K562 (cell line): ENCODE measurements around the gene GVQW3. TPM values are rescaled to one million over a fixed set of nuclear protein-coding genes. Genes with fewer than 3 reads are reported as not detected.
A peak's percentile ranks its signal among the peaks of the same experiment; 100 is the strongest.

Experiments
- AFF1 ChIP-seq, 2 experiments: fragments of 450-650 bp; IDR thresholded peaks; 2 replicates each; pipeline ENCODE4 v1.6.1; 2018; ENCODE audit warnings: mild to moderate bottlenecking in 2 of 2, low read depth in 1 of 2; ENCODE audit not compliant: partially characterized antibody in 2 of 2
- ARID3B ChIP-seq: fragments of 250-450 bp; sonication (Bioruptor Pico); IDR thresholded peaks from 2 replicates; pipeline ENCODE4 v1.4.0; 2020; ENCODE audit warnings: borderline replicate concordance
- CREBBP ChIP-seq: IDR thresholded peaks from one replicate; pipeline ENCODE4 v1.6.1; 2012; ENCODE audit warnings: low read depth, mild to moderate bottlenecking, control low read depth, inconsistent platforms, low read length
- DDX20 ChIP-seq: fragments of 450-650 bp; IDR thresholded peaks from 2 replicates; pipeline ENCODE4 v1.6.1; 2016; ENCODE audit warnings: missing genetic modification characterization, low read depth, mild to moderate bottlenecking, missing compliant biosample characterization, moderate library complexity
- E2F6 ChIP-seq, 2 experiments: IDR thresholded peaks; 2 replicates each; pipeline ENCODE4 v1.6.1; 2011; ENCODE audit warnings: borderline replicate concordance in 1 of 2, control low read depth in 1 of 2, low read depth in 1 of 2, low read length in 1 of 2, mild to moderate bottlenecking in 1 of 2, mixed read lengths in 1 of 2, moderate library complexity in 1 of 2; ENCODE audit not compliant: insufficient read depth in 1 of 2, insufficient read length in 1 of 2, poor library complexity in 1 of 2, severe bottlenecking in 1 of 2; ENCODE audit errors: extremely low read depth in 1 of 2
- JUND ChIP-seq, 2 experiments: IDR thresholded peaks; 2 replicates in 1 of 2; 3 replicates in 1 of 2; pipeline ENCODE4 v1.6.1; 2011; ENCODE audit warnings: borderline replicate concordance in 2 of 2, low read depth in 2 of 2, low read length in 2 of 2, improper control_type of control experiment in 1 of 2, missing biosample characterization in 1 of 2, missing genetic modification characterization in 1 of 2, missing genetic modification reagents in 1 of 2
- MAZ ChIP-seq, 2 experiments: fragments of 450-650 bp in 1 of 2; sonication (generic) in 1 of 2; formaldehyde crosslinking; IDR thresholded peaks in 1 of 2; conservative IDR thresholded peaks in 1 of 2; 2 replicates each; pipeline versions ENCODE4 v1.4.0 to v1.5.0; 2020; ENCODE audit warnings: mild to moderate bottlenecking in 1 of 2, missing genetic modification reagents in 1 of 2
- MYBL2 ChIP-seq, 2 experiments: fragments of 450-650 bp in 1 of 2; sonication (generic) in 1 of 2; formaldehyde crosslinking in 1 of 2; IDR thresholded peaks; 2 replicates each; pipeline versions ENCODE4 v1.6.1 to v1.8.1; 2017 to 2022; ENCODE audit warnings: borderline replicate concordance in 1 of 2, inconsistent platforms in 1 of 2, low read depth in 1 of 2, mild to moderate bottlenecking in 1 of 2, missing genetic modification reagents in 1 of 2, moderate library complexity in 1 of 2
- NEUROD1 ChIP-seq: fragments of 150-350 bp; IDR thresholded peaks from 2 replicates; pipeline ENCODE4 v1.6.1; 2014; ENCODE audit warnings: borderline replicate concordance, low read length, low read depth; ENCODE audit not compliant: partially characterized antibody
- NFXL1 ChIP-seq: fragments of 450-650 bp; formaldehyde crosslinking; IDR thresholded peaks from 2 replicates; pipeline ENCODE4 v1.4.0; 2021; ENCODE audit warnings: mild to moderate bottlenecking
- POLR2A ChIP-seq: fragments of 450-650 bp; conservative IDR thresholded peaks from 2 replicates; pipeline ENCODE4 v1.6.1; 2016
- POU5F1 ChIP-seq: fragments of 150-350 bp; IDR thresholded peaks from 2 replicates; pipeline ENCODE4 v1.6.1; 2014; ENCODE audit warnings: borderline replicate concordance, low read length, low read depth, mild to moderate bottlenecking; ENCODE audit not compliant: partially characterized antibody
- PRMT5 ChIP-seq: sonication (generic); formaldehyde crosslinking; IDR thresholded peaks from 2 replicates; pipeline ENCODE4 v1.5.0; 2020; ENCODE audit warnings: missing genetic modification reagents
- RBBP5 ChIP-seq: fragments of 200-600 bp; sonication (generic); IDR thresholded peaks from 2 replicates; pipeline ENCODE4 v1.6.1; 2012; ENCODE audit warnings: borderline replicate concordance, mild to moderate bottlenecking, low read length, control low read depth, inconsistent platforms; ENCODE audit not compliant: insufficient read depth, poor library complexity, severe bottlenecking
- ZKSCAN1 ChIP-seq: fragments of 150-350 bp; IDR thresholded peaks from 2 replicates; pipeline ENCODE4 v1.6.1; 2016; ENCODE audit warnings: low read depth, low read length
- ZNF644 ChIP-seq: fragments of 200-800 bp; sonication (Bioruptor generic); IDR thresholded peaks from 2 replicates; pipeline ENCODE4 v1.6.1; 2016; ENCODE audit warnings: low read depth, missing genetic modification characterization, missing compliant biosample characterization
- ZNF668 ChIP-seq: fragments of 250-450 bp; sonication (Bioruptor Pico); IDR thresholded peaks from 2 replicates; pipeline ENCODE4 v1.8.0; 2022; ENCODE audit warnings: mild to moderate bottlenecking, inconsistent platforms
- polyA plus RNA-seq, 8 experiments: library from polyadenylated mRNA; depleted of rRNA in 4 of 8; stranded (reverse) in 5 of 8; unstranded in 3 of 8; fragments of >200 nt; fragmentation: Nextera tagmentation in 2 of 8; fragmentation: Illumina TruSeq in 1 of 8; extraction: Ambion mirVana in 2 of 8; extraction: Trizol in 1 of 8; gene quantifications; 2 replicates each; pipeline versions ENCODE4 v1.2.1 to v1.2.3, GENCODE V29; 2011 to 2014; ENCODE audit warnings: inconsistent platforms in 1 of 8, missing spikeins in 1 of 8
- total RNA-seq, 7 experiments: library from RNA; depleted of rRNA in 6 of 7; stranded (reverse); fragments of >200 nt in 6 of 7; fragmentation: Illumina TruSeq in 2 of 7; extraction: Trizol in 2 of 7; gene quantifications; 2 replicates each; pipeline versions ENCODE4 v1.2.1 to v1.2.3, GENCODE V29; 2011 to 2021; ENCODE audit warnings: low replicate concordance in 1 of 7

GVQW3 gene
- total and polyA plus RNA-seq, 9 of the 15 experiments (the other 6 are each of a cell fraction or from before 2014, with no cell fraction given) = 0.66 to 5.7 (median 2.1) TPM

GRCh38 chr11:76380977-76381719 lies at the start of gene GVQW3, which contains the start of gene THAP12 (continued):
- peak; percentile 51 for TF ChIP-seq POU5F1
- peak in 1 of 2 experiments; percentile 18 for TF ChIP-seq AFF1 (IDR thresholded peaks at IDR 0.05; ENCODE audit: low read depth in 1 of 2, partially characterized antibody in 2 of 2)
- TF ChIP-seq E2F6 (IDR thresholded peaks at IDR 0.05; ENCODE audit: borderline replicate concordance in 1 of 2, extremely low read depth in 1 of 2, insufficient read depth in 1 of 2, insufficient read length in 1 of 2, low read depth in 1 of 2, low read length in 1 of 2, poor library complexity in 1 of 2, severe bottlenecking in 1 of 2) = peak; percentile 53 to 71
- TF ChIP-seq PRMT5 (CRISPR knock-in tag) = no peak
- TF ChIP-seq NEUROD1 = peak; percentile 37
- no peak for TF ChIP-seq CREBBP
- peak; percentile 98 for TF ChIP-seq MAZ (CRISPR knock-in tag; conservative IDR thresholded peaks at IDR 0.05 in 1 of 2, IDR thresholded peaks at IDR 0.05 in 1 of 2)
- peak; percentile 63 for TF ChIP-seq RBBP5
- TF ChIP-seq ZNF668 (CRISPR knock-in tag) = no peak
- TF ChIP-seq POLR2A = peak; percentile 56
- no peak for TF ChIP-seq MYBL2 (IDR thresholded peaks at IDR 0.05; ENCODE audit: low read depth)
- TF ChIP-seq MYBL2 (CRISPR knock-in tag; IDR thresholded peaks at IDR 0.05; ENCODE audit: borderline replicate concordance) = no peak
- TF ChIP-seq ARID3B (CRISPR knock-in tag) = no peak
- no peak for TF ChIP-seq DDX20
- TF ChIP-seq NFXL1 (CRISPR knock-in tag) = no peak
- TF ChIP-seq JUND (IDR thresholded peaks at IDR 0.05; ENCODE audit: borderline replicate concordance, low read depth, low read length) = peak; percentile 63
- TF ChIP-seq JUND (tag; IDR thresholded peaks at IDR 0.05; ENCODE audit: borderline replicate concordance, low read depth, low read length) = no peak; the same call in 2 of the 3 replicates
- peak; percentile 28; the same call in 1 of the 2 replicates for TF ChIP-seq ZNF644 (tag)
- no peak for TF ChIP-seq ZKSCAN1
